ENCODE measurements around the gene AOPEP.
"Not testable (repeated sequence)": the region's sequence is repeated elsewhere in the genome, so short reads cannot be mapped to it uniquely, and the experiment has no call there.

AOPEP gene

GRCh38 chr9:94872891-94873511 lies 146.5 kb downstream of the AOPEP start:
- DNase-seq = no peak

GRCh38 chr9:94874316-94874715 lies 147.8 kb downstream of the AOPEP start:
- no peak for DNase-seq

GRCh38 chr9:94875300-94876020 lies 149.0 kb downstream of the AOPEP start:
- DNase-seq = no peak

DNA sequence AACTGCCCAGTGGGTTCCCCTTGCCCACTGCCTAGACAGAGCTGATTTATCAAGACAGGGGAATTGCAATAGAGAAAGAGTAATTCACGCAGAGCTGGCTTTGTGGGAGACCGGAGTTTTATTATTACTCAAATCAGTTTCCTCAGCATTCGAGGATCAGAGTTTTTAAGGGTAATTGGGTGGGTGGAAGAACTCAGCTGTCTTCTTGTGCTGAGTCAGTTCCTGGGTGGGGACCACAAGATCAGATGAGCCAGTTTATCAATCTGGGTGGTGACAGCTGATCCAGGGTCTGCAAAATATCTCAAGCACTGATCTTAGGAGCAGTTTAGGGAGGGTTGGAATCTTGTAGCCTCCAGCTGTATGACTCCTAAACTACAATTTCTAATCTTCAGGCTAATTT lies 152.3 kb downstream of the AOPEP start:
- DNase-seq = not testable (repeated sequence)

DNA sequence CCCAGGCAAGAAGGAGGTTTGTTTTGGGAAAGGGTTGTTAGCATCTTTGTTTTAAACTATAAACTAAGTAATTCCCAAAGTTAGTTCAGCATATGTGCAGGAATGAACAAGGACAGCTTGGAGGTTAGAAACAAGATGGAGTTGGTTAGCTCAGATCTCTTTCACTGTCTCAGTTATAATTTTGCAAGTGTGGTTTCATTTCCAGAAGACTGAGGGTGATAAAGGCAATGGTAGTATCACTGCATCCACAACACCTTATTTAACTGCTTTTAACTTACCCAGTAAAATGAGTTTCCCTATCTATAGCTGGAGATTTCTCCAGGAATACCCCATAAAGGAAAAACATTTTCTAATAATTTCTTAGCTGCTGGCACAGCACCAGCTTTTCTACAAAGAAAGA lies 152.7 kb downstream of the AOPEP start:
- no peak for DNase-seq

DNA sequence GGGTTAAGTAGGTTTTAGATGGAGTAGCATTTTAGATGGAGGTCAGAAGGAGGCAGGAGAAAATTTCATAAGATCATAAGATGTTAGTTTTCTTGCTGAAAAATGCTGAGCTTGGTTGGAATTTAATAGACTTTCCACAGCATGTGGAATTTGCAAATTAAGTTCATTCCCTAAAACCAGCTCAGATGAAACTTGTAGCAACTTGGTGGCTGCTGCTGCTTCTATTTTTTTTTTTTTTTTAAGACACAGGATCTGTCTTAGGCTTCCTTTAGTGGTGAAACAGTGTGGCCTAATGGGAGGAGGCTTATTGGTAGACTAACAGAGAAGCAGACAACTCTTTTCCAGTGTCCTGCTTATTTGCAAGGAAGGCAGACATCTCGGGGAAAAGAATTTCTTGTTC lies 154.5 kb downstream of the AOPEP start:
- no peak for DNase-seq

GRCh38 chr9:94881454-94881853 lies 155.0 kb downstream of the AOPEP start:
- DNase-seq = no peak

DNA sequence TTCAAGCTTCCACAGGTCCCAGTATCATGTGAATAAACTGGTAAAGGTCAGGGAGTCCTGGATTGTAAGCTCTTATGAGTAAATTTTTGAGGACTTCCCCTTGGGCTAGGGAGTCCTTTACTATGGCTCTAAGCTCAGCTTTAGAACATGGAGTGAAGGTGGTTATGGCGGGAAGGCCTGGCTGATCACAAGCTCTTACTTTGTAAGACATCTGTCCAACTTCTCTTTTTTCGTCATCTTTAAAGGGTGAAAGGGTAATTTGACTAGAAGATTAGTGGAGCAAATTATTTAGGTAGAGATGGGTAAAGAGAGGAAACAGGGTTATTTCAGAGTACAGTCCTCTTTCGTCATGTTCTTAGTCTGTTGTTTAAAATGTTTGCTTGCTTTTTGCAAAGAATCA lies 155.4 kb downstream of the AOPEP start:
- no peak for DNase-seq

DNA sequence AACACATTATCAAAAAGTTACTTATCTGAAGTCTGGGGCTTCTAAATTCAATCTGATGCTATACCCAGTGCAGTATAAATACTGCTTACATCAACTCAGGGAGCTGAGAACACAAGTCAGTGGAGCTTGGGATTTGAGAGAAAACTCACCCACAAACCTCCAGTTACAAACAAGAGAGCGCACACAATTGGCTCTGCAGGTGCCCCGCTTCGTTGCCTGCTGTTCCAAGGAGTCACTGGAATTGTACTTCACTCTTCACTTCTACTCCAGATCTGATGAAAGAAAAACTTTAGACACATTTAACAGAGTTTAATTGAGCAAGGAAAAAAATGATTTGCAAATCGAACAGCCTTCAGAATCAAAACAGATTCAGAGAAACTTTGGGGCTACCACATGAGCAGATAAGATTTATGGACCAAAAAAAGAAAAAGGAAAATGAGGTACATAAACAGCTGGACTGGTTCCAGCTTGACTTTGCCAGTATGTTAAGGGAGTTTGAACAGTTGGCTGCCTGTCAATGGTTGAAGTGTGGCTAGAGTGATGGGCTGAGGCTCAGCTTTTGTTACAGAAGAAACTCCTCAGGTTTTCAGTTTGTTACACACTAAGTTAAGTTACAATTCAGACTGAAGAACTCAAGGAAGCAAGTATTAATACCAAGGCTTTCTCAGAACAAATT lies 156.6 kb downstream of the AOPEP start:
- no peak for DNase-seq

- no peak for DNase-seq
Observed at GRCh38 chr9:94885854-94886447, 159.5 kb downstream of the AOPEP start.

DNA sequence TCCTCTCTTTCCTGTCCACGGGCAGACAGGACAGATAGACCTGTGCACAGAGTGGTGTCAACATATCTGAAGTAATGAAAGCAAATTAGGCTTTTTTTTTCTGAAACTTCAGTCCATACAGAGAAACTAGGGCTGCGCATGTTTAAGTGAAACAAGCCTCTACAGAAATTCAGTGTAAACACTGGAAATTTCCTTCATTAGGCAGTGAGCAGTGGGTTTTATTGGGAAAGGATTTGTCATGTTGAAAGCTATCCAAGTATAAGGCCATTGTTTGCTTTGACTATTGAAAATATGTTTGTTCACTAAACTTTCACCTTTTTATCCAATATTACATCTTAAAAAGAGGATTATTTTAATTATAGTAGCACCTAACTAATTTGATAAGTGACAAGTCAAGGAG lies 161.2 kb downstream of the AOPEP start:
- no peak for DNase-seq

- DNase-seq = no peak
Observed at GRCh38 chr9:94888775-94889174, 162.3 kb downstream of the AOPEP start.

DNA sequence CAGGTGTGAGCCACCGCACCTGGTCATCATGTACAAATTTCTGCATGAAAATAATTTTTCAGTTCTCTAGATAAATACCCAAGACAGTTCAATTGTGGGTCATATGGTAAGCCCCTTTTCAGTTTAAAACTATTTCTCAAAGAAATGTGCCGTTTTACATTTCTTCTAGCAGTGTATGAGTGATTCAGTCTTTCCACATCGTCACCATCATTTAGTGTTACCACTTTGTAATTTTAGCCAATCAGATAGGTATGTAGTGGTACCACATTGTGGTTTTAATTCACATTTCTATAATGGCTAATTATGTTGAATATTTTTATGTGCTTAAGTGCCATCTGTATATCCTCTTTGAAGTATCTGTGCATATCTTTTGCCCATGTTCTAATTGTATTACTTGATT lies 163.1 kb downstream of the AOPEP start:
- DNase-seq = no peak

DNA sequence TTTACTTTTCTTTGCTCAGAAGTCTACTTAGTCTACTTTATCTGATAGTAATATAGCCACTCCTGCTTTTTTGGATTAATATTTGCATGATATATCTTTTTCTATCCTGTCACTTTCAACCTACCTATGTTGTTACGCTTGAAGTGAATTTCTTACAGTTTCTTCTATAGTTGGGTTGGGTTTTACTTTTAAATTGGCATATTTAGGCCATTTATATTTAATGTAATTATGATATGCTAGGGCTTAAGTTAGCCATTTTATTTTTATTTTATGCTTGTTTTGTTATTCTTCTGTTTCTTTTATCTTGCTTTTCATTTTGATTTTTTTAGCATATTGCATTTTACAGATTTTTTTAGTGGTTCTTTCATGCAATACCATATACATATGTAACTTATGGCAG lies 164.7 kb downstream of the AOPEP start:
- DNase-seq = no peak

DNA sequence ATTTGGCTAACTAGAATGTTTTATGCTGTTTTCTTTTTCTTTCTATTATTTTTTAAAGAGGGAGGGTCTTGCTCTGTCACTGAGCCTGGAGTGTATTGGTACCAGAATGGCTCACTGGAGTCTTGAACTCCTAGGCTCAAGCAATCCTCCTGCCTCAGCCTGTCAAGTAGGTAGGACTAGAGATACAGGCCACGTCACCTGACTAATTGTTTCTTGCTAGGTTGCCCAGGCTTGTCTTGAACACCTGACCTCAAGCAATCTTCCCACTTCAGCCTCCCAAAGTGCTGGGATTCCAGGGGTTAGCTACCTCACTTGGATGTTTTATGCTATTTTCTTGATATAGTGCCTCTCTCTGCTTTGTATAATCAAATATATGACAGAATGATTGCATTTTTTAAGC lies 166.2 kb downstream of the AOPEP start:
- DNase-seq = no peak

GRCh38 chr9:94894094-94894699 lies 167.7 kb downstream of the AOPEP start:
- DNase-seq = no peak

DNA sequence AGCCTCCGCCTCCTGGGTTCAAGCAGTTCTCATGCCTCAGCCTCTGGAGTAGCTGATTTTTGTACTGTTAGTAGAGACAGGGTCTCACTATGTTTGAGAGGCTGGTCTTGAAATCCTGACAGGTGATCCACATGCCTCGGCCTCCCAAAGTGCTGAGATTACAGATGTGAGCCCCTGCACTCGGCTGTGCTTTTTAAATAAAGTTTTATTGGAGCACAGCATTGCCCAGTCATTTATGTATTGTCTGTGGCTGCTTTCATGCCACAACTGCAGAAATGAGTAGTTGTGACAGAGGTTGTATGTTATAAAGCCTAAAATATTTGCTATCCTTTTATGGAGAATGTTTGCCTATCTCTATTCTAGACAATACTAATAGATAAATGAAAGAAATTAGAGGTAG lies 169.2 kb downstream of the AOPEP start:
- DNase-seq = no peak

DNA sequence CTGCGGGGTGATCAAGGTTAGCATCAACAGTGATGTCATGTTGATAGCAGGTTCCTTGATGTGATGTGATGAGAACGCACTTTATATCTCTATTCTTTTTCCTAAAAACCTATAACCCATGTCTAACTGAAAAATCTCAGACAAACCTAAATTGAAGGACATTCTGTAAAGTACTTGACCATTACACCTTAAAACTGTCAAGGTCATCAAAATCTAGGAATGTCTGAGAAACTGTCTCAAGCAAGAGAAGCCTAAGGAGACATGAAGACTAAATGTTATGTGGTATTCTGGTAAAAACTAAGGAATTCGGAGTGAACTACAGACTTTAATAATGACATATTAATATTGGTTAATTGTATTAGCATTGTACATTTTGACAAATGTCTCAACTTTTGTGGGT lies 170.0 kb downstream of the AOPEP start:
- no peak for DNase-seq

DNA sequence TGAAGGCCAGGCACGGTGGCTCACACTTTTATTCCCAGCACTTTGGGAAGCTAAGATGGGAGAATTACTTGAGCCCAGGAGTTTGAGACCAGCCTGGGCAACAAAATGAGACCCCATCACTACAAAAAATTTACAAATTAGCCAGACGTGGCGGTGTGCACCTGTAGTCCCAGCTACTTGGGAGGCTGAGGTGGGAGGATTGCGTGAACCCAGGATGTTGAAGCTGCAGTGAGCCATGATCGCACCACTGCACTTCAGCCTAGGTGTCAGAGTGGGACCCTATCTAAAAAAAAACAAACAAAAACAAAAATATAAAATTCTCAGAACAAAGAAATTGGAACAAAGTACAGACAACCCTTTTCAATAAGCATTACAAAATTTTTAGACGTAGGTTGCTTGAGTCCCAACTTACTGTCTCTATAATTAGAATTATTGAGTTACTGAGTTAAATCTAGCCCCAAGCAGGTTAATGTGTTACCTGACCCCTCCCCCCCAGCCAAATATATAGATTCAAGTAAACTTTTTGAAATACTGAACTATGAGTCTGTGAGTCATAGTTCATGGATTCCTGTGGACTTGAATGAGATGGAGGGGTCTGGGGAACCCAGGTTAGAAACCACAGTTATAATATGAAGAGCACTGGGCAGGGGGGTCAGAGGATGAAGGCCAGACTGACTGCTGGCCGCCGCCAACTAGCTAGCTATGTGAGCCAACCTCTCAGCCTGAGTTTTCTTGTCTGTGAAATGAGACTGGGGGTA lies 173.1 kb downstream of the AOPEP start:
- no peak for DNase-seq

GRCh38 chr9:94900222-94901018 lies 173.9 kb downstream of the AOPEP start:
- DNase-seq = no peak

DNA sequence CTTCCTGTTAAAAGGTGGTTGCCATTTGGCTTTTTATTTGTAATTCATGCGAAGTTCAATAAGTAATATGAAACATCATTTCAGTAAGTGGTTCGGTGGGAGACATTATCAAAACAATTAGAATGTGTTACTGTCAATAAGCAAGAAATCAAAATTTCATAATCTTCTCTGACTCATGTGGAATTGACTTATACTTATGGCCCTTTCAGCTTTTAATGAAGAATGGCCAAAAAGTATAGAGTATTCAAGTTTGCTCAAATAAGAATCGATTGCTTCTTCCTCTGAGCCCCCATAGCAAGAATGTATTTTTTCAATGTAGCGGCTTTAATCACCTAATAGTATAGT lies 174.5 kb downstream of the AOPEP start:
- DNase-seq = no peak

DNA sequence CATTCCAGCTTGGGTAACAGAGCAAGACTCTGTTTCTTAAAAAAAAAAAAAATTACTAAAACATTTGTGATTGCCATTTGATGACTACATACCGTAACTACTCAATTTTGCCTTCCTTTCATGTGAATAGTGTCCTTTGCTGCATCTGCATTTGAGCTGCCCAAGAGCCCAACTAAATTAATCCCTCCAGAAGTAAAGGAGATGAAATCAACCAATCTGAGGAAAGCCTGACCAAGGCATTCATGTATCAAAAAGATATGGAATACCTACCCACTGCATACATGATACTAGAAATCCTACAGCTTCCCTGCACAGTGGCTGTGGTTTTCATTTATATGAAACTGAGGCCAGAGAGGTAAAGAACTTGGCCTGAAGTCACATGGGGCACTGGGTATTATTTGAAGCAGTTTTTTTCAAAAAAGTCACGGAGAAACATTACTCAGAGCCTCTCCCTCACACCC lies 177.5 kb downstream of the AOPEP start:
- no peak for DNase-seq

Data from femur (tissue), 1 donor.